ENCODE measurements around the gene RASGEF1C. TPM values are rescaled to one million over a fixed set of nuclear protein-coding genes. Genes with fewer than 3 reads are reported as not detected.

The RASGEF1C gene
- total RNA-seq, 4 donors from 2014 or later: 0.71 to 2.5 TPM; not detected in 2

GRCh38 chr5:180104168-180104530 is 104.9 kb downstream of the RASGEF1C start:
- no peak for TF ChIP-seq CTCF (IDR thresholded peaks at IDR 0.05)
- TF ChIP-seq POLR2A (IDR thresholded peaks at IDR 0.05): no peak
- no peak overlapping the region for H3K4me3 ChIP-seq (ENCODE audit: low read depth, poor library complexity, severe bottlenecking)
- DNase-seq (ENCODE audit: low spot score in 2 of 2): peak in 1 of 2 donors; percentile 73
- intact Hi-C loops (cut with DNase I; ENCODE audit: low total_unique reads): no loop called here
- WGBS, 2 donors: 95% methylated on average over 3 of the region's 3 CpGs

- intact Hi-C loops (cut with DNase I; ENCODE audit: low total_unique reads): no loop called here
- DNase-seq (ENCODE audit: low spot score in 2 of 2): no peak
- H3K4me3 ChIP-seq (ENCODE audit: low read depth, poor library complexity, severe bottlenecking): no peak overlapping the region
- TF ChIP-seq POLR2A (IDR thresholded peaks at IDR 0.05): no peak
- no peak for TF ChIP-seq CTCF (IDR thresholded peaks at IDR 0.05)
- whole genome bisulfite sequencing, 2 donors: 75 to 78% methylated on average over 6 of the region's 6 CpGs
Observed at GRCh38 chr5:180103487-180104167, 105.4 kb downstream of the RASGEF1C start.

- WGBS, 2 donors: 80 to 82% methylated on average over 9 of the region's 9 CpGs
Observed at GRCh38 chr5:180102636-180103035, 106.4 kb downstream of the RASGEF1C start.

GRCh38 chr5:180101451-180102105 is 107.4 kb downstream of the RASGEF1C start:
- no peak overlapping the region for H3K4me3 ChIP-seq (ENCODE audit: low read depth, poor library complexity, severe bottlenecking)
- TF ChIP-seq CTCF (IDR thresholded peaks at IDR 0.05) (no peak), POLR2A (IDR thresholded peaks at IDR 0.05) (no peak)
- WGBS, 2 donors: 79 to 86% methylated on average over 19 to 20 of the region's 20 CpGs
- intact Hi-C loops (cut with DNase I; ENCODE audit: low total_unique reads): no loop called here
- peak in 1 of 2 donors; percentile 69 for DNase-seq (ENCODE audit: low spot score in 2 of 2)

More at GRCh38 chr5:180102636-180103035, 106.4 kb downstream of the RASGEF1C start:
- no peak for TF ChIP-seq CTCF (IDR thresholded peaks at IDR 0.05)
- DNase-seq (ENCODE audit: low spot score in 2 of 2): no peak
- intact Hi-C loops (cut with DNase I; ENCODE audit: low total_unique reads): no loop called here
- H3K4me3 ChIP-seq (ENCODE audit: low read depth, poor library complexity, severe bottlenecking): no peak overlapping the region

- 81 to 88% methylated on average over 15 to 24 of the region's 29 CpGs for WGBS, 2 donors
- intact Hi-C loops (cut with DNase I; ENCODE audit: low total_unique reads): no loop called here
- no peak for TF ChIP-seq POLR2A (IDR thresholded peaks at IDR 0.05)
- TF ChIP-seq CTCF (IDR thresholded peaks at IDR 0.05): no peak
- no peak for DNase-seq (ENCODE audit: low spot score in 2 of 2)
- no peak overlapping the region for H3K4me3 ChIP-seq (ENCODE audit: low read depth, poor library complexity, severe bottlenecking)
Observed at GRCh38 chr5:180100621-180101450, 108.2 kb downstream of the RASGEF1C start.

Measured in lower leg skin (tissue), 4 donors.